Hepatic stellate cell (primary cell): Measurements from ENCODE around the gene TLR5.

Source experiments
- DNase-seq: peaks from one replicate; pipeline ENCODE4 v3.0.0; 2011; ENCODE audit warnings: low spot score

Gene TLR5

DNA sequence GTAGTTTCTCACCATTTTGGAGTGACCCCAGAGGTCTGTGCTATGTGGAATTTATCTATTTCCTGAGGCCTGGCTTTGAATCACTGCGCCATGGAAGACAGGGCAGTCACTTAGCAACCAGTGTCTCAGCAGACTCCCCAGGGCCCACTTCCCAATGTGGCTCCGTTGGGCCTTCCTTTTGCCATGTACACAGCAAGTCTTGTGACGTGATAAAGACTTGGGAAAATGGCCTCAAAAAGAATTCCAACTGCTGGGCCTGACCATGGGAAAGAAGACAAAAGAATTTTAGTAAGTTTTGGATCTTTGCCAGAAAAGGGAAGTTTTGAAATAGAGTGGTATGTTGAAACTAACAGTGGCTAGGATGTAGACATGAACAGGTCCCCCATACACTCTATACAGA lies 36.2 kb downstream of the TLR5 start:
- no peak for DNase-seq

DNA sequence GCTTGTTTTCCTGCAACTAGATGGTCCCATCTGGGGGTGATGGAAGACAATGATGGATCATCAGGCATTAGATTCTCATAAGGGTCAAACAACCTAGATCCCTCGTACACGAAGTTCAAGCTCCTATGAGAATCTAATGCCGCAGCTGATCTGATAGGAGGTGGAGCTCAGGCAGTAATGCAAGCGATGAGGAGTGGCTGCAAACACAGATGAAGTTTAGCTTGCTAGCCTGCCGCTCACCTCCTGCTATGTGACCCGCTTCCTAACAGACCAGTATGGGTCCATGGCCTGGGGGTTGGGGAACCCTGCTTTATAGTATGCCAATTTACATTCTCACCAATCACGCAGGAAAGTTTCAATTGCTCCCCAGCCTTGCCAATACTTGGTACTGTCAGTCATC lies 37.5 kb downstream of the TLR5 start:
- no peak for DNase-seq

DNA sequence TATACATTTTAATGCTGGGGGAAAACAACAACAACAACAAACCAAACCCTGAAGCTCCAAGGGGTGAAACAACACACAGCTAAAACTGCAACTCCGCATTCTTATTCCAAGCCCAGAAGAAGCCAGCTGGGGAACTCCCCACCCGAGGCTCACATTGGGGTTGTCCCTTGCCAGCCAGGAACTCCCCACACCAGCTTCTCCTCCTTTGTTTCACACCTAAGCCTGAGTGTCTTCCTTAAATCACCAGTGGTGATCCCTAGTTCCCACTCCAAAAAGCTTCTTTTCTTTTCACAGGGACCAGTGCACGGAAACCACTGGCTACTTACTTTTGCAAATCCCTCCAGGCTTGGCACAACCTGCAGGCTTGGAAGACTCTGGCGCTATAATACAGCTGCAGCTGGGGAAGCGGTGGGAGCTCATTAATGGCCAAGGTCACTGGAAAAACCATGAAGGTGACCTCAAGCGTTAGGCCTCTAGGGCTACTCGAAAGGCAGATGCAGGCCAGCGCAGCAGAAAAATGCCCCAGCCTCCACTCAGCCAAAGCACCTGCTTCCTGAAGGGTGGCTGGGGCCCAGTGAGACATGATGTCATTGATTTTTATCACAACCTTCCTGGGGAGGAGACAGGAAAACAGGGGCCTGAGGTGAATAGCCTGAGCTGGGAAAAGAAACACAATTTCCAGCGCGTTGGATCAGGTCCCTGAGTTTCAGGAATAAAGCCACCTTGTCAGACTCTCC lies 40.1 kb downstream of the TLR5 start:
- DNase-seq, result no peak

DNA sequence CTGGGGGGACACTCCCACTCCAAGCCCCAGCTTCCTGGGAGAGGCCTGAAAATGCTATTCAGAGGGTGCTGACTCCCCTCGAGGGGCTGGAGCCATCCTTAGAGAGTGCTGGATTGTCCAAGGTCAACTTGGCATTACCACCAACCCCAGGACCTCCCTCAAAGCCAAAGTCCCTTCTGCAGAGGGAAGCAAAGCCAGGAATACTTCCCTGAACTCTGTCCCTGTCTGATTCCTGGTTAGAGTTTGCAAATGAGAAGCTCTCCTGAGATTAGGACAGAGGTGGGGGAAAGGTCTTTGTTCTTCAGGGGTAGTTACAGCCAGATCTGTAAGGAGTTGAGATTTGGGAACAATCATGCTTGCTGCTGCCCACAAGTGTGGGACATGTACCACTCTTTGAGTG lies 45.3 kb downstream of the TLR5 start:
- no peak for DNase-seq

DNA sequence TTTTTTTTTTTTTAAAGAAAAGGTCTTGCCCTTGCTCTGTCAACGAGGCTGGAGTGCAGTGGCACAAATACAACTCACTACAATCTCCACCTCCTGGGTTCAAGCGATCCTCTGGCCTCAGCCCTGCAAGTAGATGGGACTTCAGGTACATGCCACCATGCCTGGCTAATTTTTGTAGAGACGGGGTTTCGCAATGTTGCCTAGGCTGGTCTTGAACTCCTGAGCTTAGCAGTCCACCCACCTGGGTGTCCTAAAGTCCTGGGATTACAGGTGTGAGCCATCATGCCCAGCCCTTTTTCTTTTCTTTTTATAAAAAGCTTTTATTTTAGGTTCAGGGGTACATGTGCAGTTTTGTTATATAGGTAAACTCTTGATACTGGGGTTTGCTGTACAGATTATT lies 47.2 kb downstream of the TLR5 start:
- DNase-seq, result no peak

DNA sequence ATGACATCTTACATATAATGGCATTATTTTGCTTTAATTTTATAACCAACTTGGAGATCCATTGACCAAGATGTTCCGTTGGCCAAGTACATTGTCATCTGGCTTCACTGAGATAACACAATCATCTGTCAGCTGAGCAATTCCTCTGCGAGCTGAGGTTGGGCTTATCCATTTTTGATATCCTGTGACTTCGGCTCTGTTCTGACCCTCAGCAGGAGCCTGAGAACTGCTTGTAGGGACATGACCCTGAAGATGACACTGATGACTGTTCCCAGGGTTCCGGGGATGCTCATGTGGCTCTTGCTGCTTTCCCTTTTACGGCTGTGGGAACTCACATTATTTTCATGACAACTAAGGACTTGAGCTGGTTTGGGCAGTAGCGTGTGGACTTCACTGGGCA lies 51.2 kb downstream of the TLR5 start:
- no peak for DNase-seq

DNA sequence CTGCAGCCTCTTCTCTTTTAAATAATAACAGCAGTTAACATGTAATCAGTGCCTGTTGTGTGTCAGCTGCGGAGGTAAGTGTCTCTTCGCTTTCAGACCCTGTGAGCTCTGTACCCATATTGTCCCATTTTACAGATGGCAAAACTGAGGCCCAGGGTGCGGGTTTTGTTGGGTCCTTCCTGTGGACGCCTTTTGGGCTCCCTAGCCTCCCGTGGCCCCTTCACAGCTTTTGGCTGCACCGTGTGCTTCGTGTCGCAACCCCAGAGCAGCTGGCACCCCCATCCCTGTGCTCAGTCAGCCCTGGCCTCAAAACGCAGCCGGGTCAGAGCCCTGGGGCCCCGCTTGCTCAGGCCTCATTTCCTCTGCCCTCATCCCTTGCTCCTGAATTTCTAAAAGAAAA lies 53.8 kb downstream of the TLR5 start:
- no peak for DNase-seq

DNA sequence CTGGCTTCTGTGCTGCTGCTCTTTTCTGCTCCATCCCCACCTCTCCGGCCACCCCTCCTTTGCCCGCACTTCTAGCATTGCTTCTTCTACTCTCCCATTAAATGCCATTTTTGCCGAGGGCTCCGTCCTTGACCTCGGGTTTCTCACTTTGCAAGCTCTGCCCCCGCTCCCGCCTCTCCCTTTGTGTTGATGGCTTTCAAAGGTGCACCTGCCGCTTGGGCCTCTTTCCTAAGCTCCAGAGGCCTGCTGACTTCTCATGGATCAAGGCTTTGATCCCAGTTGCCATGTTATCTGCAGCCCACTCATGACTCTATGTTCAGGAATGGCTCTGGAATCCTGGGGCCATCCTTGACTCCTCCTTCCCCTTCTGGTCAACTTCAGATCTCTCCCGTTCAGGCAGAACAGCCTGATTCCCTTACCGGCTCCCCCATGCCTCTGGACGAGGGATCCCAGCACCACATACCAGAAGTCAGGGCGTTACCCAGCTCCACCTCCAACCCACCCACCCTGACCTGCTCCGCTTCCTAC lies 54.3 kb downstream of the TLR5 start:
- DNase-seq, result no peak

DNA sequence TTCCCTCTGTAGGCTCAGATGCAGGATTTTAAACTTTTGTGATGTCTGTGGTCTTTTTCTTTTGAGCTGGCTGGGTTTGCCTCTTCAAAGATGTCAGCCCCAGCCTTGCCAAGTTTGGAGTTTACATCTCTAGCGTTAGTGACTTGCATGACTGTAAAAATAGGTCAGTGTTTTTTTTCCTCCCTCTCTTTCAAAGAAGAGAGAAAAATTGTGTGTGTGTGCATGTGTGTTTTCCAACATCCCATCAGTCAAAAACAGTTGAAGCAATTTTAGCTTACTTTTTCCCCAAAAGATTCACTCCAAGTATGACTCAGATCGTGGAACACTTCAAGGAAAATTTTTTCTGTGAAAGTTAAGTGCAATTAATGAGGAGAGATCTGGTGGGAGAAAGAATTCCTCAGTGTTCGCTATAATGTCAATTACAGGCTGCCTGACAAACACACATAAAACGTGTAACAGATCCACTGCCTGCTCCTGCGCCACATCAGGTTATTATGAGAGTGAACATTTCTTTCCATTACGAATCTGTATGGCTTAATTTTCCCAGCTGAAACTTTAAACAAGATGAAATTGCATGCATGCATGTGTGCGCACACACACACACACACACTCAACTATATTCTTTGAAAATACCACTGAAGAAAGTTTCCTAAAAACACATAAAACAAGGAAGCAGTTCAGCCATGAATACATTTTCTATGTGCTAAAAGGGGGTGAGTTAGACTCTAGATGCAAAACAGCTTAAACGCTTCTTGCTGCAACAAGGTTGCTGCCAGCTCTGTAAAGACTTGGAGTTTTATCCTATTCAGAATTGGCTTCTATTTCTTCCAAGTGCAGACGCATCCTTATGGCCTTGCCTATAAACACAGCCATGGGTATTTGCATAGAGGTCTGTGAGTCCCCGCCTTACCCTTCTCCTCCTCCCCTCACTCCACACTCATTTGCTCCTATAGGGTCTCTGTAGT lies 55.5 kb downstream of the TLR5 start:
- no peak for DNase-seq

DNA sequence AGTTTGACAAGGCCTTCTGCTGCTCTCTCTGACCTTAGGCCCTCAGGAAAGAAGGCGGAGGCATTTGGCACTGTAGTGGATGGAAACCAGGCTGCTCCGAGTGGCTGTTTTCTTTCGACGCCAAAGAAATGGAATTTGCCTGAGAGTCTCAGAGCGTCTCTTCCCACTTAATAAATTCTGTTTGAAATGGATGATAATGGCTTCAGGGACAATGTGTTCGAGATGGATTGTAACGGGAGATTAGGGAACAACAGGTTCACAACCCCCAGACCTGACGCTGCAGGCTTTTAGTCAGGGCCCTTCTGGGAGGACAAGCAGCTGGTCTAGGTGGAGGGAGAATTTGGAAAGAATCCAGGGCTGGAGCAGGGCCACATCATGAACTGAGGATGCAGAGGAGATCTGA lies 58.6 kb downstream of the TLR5 start:
- no peak for DNase-seq

DNA sequence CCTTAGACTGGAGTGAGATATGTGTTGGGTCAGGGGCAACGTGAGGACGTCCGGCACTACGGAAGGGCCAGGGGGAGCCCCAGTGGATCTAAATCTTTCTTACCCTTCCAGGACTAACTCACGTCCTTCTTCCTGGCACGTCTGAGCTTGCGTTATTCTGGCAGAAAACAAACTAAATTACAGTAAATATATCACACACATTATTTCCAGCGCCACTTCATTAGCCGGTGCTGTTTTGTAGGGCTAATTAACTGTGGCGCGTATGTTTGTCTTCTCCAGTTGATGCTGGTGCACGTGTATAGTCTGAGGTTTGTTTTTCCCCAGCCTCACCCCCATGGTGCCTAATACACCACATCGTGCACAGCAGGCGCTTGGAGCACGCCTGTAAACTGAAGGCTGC lies 59.2 kb downstream of the TLR5 start:
- no peak for DNase-seq

DNA sequence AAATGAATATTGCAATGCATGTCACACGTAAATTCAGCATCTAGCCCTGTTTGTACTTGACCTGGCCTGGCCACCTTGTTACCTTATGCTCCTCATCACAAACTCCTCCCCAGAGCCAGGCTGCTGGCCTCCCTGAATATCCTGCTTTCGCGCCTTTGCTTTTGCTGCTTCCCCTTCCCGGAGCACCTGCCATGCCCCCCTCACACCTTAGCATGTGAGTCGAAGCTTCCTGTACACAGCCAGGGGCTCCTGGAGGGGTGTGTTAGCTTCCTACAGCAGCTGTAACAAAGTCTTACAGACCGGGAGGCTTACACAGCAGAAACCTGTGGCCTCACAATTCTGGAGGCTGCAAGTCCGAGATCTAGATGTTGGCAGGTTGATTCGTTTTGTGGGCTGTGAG lies 60.1 kb downstream of the TLR5 start:
- DNase-seq, result no peak

DNA sequence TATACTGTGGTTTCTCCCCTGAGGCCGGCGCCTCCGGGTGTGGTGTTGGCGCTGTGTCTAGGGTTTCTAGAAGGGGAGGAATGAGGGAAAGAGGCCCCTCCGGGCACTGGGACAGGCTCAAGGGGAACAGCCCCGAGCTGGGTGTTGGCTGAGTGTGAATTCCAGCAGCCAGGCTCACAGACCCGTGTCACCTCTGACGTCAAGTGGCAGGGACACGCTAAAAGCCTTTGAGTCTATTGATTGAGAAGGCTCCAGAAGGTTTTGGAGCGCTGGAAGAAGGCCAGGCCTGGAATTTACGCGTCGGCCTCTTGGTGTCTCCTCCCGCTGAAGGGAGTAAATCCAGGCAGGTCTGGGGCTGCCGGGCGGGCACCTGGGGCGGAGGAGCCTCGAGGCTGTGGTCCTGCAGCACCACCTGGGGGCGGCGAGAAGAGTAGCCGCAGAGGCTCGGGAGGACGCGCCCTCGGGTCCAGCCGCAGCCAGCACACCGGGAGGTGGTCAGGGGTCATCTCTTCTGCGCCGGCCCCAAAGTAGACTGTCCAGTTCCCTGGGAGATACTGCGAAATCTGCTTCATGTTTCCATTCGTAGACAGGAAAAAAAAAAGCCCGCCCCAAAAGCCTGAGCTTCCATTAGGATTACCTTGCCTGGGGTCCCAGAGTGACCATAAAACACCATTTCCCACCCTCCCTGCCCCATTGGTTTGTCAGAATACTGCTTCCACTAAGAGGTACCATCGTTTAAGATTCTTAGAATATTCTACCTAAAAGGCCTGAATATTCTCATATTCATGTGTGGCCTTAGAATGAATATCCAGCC lies 61.7 kb downstream of the TLR5 start:
- DNase-seq, result peak; percentile 80

DNA sequence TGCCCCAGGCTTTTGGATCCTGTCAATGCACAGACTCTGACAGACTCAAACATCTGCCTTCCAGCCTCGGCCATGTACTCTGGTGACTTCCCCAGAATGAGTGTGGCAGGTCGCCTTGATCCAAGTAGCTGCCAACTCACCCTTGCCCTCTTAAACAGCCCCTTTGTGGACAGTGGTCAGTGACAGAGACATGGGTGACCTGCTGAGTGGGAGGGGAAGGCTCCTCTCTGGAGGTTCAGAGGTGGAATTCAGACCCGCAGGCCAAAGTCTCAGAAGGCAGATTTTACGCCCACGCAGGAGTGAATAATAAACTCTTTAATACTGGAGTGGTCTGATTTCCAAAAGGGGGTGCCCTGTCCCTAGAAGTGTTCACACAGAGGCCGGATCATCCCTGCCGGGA lies 63.5 kb downstream of the TLR5 start:
- DNase-seq, result no peak

DNA sequence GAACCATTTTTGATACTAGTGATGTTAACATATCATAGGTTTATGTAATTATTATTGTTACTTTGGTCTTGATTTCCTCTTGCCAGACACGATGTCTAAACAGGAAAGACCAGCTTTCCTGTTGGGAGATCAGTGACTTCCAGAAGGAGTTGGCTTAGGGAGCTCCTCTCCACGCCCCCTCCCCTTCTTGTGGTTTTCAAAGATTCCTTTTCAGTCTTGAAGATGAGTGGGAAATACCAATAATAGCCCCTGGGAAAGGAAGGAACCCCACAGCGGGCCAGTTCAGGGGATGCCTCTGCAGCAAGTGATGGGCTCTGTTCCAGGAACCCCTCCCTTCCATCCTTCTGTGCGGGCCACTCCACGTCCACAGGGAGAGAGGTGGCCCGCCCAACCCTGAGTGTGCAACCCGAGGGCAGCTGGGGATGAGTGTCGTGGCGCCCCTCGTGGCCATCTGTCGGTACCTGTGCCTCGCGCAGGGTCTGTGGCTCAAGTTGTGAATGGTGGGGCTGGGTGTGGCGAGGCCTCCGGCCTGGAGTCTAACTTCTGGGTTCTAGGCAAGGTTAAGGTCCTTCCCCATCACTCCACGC lies 65.7 kb downstream of the TLR5 start:
- no peak for DNase-seq

DNA sequence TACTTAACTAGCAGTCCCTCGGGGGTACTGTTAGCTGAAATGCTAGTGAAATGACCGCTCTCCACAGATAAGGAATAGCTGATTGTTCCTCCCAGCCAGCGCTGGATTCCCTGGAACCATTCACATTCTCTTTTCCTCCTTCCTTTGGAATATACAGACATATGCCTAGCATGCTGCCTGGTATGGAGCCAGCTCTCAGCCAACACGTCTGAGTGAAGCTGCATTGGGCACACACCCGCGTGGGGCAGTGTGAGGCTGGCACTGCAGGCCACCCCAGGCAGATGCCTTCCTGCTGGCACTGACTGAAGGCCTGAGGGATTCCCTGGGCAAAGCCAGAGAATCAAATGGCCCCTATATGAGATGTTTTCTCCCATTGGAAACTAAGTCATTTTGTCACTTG lies 66.7 kb downstream of the TLR5 start:
- no peak for DNase-seq

DNA sequence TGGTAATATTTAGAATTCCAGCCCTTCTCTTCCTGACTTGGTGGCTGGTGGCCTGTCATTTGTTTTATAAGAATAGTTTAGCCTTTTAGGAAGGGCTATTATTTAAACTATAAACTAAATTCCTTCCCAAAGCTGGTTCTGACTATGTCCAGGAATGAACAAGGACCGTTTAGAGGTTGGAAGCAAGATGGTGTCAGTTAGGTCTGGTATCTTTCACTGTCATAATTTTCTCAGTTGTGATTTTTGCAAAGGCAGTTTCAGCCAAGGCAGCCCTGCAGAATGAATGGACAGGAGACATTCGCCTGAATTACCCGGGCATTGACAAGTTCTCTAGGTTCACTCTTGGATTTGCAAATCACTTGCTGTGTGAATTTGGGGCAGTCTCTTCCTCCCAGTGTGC lies 67.2 kb downstream of the TLR5 start:
- no peak for DNase-seq

DNA sequence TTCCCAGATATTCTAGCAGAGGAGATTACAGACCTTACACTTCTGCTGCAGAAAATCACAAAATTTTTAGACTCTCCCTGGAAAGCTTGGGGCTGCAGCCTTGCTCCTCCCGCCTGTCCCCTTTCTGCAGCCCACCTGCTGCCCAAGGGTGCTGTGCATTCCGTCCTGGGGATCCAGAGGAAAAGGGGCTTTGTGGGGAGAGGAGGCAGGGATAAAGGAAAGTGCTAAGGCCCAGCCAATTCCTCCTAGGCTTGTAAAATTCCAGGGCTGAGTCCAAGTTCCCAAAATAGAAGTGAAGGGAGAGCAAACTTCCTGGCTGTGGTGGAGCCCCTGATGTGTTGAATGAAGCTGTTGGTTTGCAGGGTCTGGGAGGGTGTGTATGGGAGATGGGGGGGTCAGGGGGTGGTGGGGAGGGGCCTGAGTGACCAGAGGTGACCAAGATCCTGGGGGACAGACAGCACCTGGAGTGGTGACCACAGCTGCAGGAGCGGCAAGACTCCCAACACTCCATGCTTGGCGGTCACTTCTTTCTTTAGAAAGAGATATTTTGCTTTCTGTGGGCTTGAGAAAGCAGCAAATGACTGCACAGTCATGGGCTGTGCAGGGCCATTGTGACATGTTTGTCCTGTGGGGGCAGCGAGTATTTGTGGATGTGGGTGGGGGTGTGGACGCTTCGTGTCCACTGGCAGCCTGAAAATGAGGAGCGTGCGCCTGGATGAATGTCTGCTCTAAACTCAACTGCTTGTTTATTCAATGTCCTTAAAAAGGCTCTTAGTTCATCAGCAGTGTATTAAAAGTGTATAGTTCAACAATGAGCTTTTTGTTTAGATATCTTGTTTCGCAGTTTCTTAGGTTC lies 68.4 kb downstream of the TLR5 start:
- DNase-seq, result no peak

DNA sequence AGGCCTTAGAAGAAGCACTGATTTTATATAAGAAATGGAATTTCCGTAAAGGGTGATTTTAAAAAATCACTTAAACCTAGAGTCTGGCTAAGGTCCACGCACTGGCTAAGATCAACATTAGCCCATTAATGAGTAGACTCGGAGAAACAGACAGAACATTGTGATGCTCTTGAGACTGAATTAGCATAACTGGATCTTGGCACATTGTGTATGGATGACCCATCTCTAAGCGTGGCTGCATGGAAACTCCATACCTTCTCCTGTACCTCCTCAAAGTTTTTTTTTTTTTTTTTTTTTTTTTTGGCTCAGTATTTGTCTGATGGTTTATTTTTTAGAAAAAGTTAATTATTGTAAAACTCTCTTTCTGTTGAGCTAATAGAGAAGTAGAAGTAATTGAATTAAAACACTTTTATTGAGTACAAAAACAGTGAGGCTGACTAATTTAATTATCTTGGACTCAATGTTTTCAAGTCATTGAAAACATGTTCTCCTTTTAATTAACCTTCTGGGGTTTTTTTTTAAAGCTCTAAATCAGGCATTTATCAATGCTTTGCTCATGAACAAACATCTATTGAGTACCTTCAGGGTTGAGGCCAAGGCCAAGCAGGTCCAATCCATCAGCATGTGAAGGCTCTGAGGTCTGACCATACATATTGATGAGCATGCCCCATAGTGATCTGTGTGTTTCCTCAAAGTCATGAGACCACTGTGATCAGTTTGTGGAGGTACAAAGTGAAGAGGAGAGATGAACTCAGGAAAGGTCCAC lies 74.0 kb downstream of the TLR5 start:
- DNase-seq, result no peak

DNA sequence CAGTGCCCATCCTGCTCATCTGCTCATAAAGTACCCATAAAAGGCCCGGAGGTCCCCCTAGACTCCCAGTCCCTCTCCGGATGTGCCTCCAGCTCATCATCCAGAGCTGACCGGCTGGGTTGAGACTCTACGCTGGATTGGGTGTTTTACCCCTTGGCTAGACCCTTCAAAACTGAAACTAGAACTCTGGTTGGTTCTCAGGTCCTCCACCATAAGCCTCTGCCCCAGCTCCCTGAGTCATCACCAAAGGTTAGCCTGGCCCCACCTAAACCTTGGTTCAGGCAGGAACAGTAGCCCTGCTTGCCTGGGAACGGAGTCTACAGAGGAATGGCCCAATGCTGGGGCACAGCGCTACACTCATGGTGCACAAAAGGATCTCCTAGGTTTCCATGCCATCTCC lies 75.1 kb downstream of the TLR5 start:
- DNase-seq, result no peak
